Astrocyte (in vitro differentiated cells and primary cell): ENCODE results near the gene SLC4A7. TPM values are rescaled to one million over a fixed set of nuclear protein-coding genes. Genes with fewer than 3 reads are reported as not detected.

Experiments used
- DNase-seq: peaks from one replicate; pipeline ENCODE4 v3.0.0-alpha.2; 2010; ENCODE audit warnings: low read depth
- FAIRE-seq: peaks from 2 replicates; lab custom pipeline; 2011; peaks lifted over from hg19 to GRCh38; lab: Jason Lieb, UNC
- H2AFZ ChIP-seq: 2 replicates; pipeline ENCODE4 v1.6.0; 2012; ENCODE audit warnings: low read depth, low read length, inconsistent platforms
- H3K27ac ChIP-seq: 2 replicates; pipeline ENCODE4 v1.5.1; 2011; ENCODE audit warnings: low read depth, low read length, inconsistent platforms
- H3K27me3 ChIP-seq: 2 replicates; pipeline ENCODE4 v1.6.0; 2011; ENCODE audit warnings: low read length, inconsistent platforms; ENCODE audit not compliant: insufficient read depth
- H3K36me3 ChIP-seq: 2 replicates; pipeline ENCODE4 v1.5.1; 2011; ENCODE audit warnings: low read length, inconsistent platforms; ENCODE audit not compliant: insufficient read depth
- H3K4me1 ChIP-seq: 2 replicates; pipeline ENCODE4 v1.5.1; 2011; ENCODE audit warnings: low read length, inconsistent platforms; ENCODE audit not compliant: insufficient read depth
- H3K4me2 ChIP-seq: 2 replicates; pipeline ENCODE4 v1.6.0; 2012; ENCODE audit warnings: low read length, inconsistent platforms
- H3K4me3 ChIP-seq: 2 replicates; pipeline ENCODE4 v1.5.1; 2011; ENCODE audit warnings: low read depth, mild to moderate bottlenecking, low read length, inconsistent platforms; ENCODE audit not compliant: insufficient read depth
- H3K79me2 ChIP-seq: 2 replicates; pipeline ENCODE4 v1.6.0; 2012; ENCODE audit warnings: mild to moderate bottlenecking, low read length, inconsistent platforms; ENCODE audit not compliant: insufficient read depth
- H3K9ac ChIP-seq: 2 replicates; pipeline ENCODE4 v1.6.0; 2012; ENCODE audit warnings: mild to moderate bottlenecking, low read length, inconsistent platforms
- H3K9me3 ChIP-seq: 2 replicates; pipeline ENCODE4 v1.5.1; 2012; ENCODE audit warnings: low read depth, mild to moderate bottlenecking, low read length, inconsistent platforms; ENCODE audit not compliant: insufficient read depth
- H4K20me1 ChIP-seq: 2 replicates; pipeline ENCODE4 v1.6.0; 2012; ENCODE audit warnings: low read length, inconsistent platforms; ENCODE audit not compliant: insufficient read depth
- H3K27ac Mint-ChIP-seq: one replicate; pipeline ENCODE4 v1.8.0; 2021; ENCODE audit warnings: mild to moderate bottlenecking, mixed read lengths; ENCODE audit not compliant: unreplicated experiment
- H3K27me3 Mint-ChIP-seq: one replicate; pipeline ENCODE4 v1.8.0; 2021; ENCODE audit warnings: low read depth, mixed read lengths; ENCODE audit not compliant: unreplicated experiment
- H3K36me3 Mint-ChIP-seq: one replicate; pipeline ENCODE4 v1.8.0; 2021; ENCODE audit warnings: low read depth, mixed read lengths; ENCODE audit not compliant: unreplicated experiment
- H3K4me1 Mint-ChIP-seq: one replicate; pipeline ENCODE4 v1.8.0; 2021; ENCODE audit warnings: low read depth, mixed read lengths; ENCODE audit not compliant: unreplicated experiment
- H3K4me3 Mint-ChIP-seq: one replicate; pipeline ENCODE4 v1.8.0; 2021; ENCODE audit warnings: mild to moderate bottlenecking, moderate library complexity, mixed read lengths; ENCODE audit not compliant: unreplicated experiment
- H3K9me3 Mint-ChIP-seq: one replicate; pipeline ENCODE4 v1.8.0; 2021; ENCODE audit warnings: mild to moderate bottlenecking, mixed read lengths; ENCODE audit not compliant: unreplicated experiment
- EZH2 ChIP-seq: IDR thresholded peaks from 2 replicates; pipeline ENCODE4 v1.6.1; 2012; ENCODE audit warnings: mild to moderate bottlenecking, low read length, inconsistent platforms; ENCODE audit not compliant: insufficient read depth
- total RNA-seq: library from RNA; stranded (reverse); gene quantifications from 2 replicates; pipeline ENCODE4 v1.2.1, GENCODE V29; 2021
- TF ChIP-seq, protein P1 (sequence below): IDR thresholded peaks from 2 replicates; pipeline ENCODE4 v1.5.1; 2011; ENCODE audit warnings: low read depth, mild to moderate bottlenecking, inconsistent platforms, low read length, moderate library complexity; ENCODE audit not compliant: insufficient read depth

The SLC4A7 gene
- total RNA-seq, 1 donor from 2014 or later, result 68.7 TPM

GRCh38 chr3:27526614-27527315, 42.6 kb upstream of the SLC4A7 start:
- FAIRE-seq, result peak; percentile 45

DNA sequence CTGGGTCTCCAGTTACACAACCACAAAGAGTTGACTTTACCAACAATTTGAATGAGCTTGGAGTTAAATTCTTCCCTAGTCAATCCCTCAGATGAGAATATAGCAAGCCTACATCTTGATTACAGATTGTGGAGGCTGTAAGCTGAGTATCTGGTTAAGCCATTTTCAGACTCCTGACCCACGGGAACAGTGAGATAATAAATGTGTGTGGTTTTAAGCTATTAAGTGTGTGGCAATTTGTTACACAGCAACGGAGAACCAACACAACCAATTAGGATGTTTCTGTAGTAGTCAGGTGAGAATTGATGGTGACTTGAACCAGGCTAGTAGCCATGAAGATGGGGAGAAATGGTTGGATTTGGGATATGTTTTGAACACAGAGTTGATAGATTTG, 37.7 kb upstream of the SLC4A7 start:
- Histone ChIP-seq H3K4me3 (no peak overlapping the region), H4K20me1 (no peaks in the 10 kb centered on the region), H3K27ac (peak overlapping the region; percentile 24), H3K4me2 (peak overlapping the region; percentile 10), H2AFZ (no peak overlapping the region), H3K36me3 (no peaks in the 10 kb centered on the region), H3K27me3 (no peaks in the 10 kb centered on the region), H3K4me1 (peaks cover 27% of the 10 kb centered on the region), H3K9ac (no peak overlapping the region), H3K9me3 (no peaks in the 10 kb centered on the region), H3K79me2 (no peaks in the 10 kb centered on the region)
- Mint-ChIP-seq H3K4me1 (peaks cover 15% of the 10 kb centered on the region), H3K27ac (no peak overlapping the region), H3K27me3 (no peaks in the 10 kb centered on the region), H3K36me3 (no peaks in the 10 kb centered on the region), H3K4me3 (no peak overlapping the region), H3K9me3 (peaks cover 1% of the 10 kb centered on the region)
- TF ChIP-seq EZH2, result no peak
- TF ChIP-seq, protein P1, sequence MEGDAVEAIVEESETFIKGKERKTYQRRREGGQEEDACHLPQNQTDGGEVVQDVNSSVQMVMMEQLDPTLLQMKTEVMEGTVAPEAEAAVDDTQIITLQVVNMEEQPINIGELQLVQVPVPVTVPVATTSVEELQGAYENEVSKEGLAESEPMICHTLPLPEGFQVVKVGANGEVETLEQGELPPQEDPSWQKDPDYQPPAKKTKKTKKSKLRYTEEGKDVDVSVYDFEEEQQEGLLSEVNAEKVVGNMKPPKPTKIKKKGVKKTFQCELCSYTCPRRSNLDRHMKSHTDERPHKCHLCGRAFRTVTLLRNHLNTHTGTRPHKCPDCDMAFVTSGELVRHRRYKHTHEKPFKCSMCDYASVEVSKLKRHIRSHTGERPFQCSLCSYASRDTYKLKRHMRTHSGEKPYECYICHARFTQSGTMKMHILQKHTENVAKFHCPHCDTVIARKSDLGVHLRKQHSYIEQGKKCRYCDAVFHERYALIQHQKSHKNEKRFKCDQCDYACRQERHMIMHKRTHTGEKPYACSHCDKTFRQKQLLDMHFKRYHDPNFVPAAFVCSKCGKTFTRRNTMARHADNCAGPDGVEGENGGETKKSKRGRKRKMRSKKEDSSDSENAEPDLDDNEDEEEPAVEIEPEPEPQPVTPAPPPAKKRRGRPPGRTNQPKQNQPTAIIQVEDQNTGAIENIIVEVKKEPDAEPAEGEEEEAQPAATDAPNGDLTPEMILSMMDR, result no peak
- FAIRE-seq (no peak), DNase-seq (no peak)

More at GRCh38 chr3:27526614-27527315, 42.6 kb upstream of the SLC4A7 start:
- Mint-ChIP-seq H3K4me1 (peaks cover 6% of the 10 kb centered on the region), H3K4me3 (no peak overlapping the region), H3K9me3 (no peaks in the 10 kb centered on the region), H3K36me3 (no peaks in the 10 kb centered on the region), H3K27ac (no peak overlapping the region), H3K27me3 (no peaks in the 10 kb centered on the region)
- H3K79me2 ChIP-seq, result no peaks in the 10 kb centered on the region
- no peak overlapping the region for H3K4me3 ChIP-seq
- peaks cover 19% of the 10 kb centered on the region for H3K4me1 ChIP-seq
- H3K9me3 ChIP-seq, result no peaks in the 10 kb centered on the region
- no peak overlapping the region for H3K9ac ChIP-seq
- no peaks in the 10 kb centered on the region for H3K36me3 ChIP-seq
- H3K27ac ChIP-seq, result no peak overlapping the region
- no peak overlapping the region for H2AFZ ChIP-seq
- DNase-seq, result no peak
- no peak for TF ChIP-seq EZH2
- TF ChIP-seq, protein P1, result no peak
- H4K20me1 ChIP-seq, result no peaks in the 10 kb centered on the region
- no peaks in the 10 kb centered on the region for H3K27me3 ChIP-seq
- no peak overlapping the region for H3K4me2 ChIP-seq
